Measurements from ENCODE around the gene CNRIP1.
A peak's percentile ranks its signal among the peaks of the same experiment; 100 is the strongest.
"Not testable (repeated sequence)": the region's sequence is repeated elsewhere in the genome, so short reads cannot be mapped to it uniquely, and the experiment has no call there.

Gene CNRIP1, protein sequence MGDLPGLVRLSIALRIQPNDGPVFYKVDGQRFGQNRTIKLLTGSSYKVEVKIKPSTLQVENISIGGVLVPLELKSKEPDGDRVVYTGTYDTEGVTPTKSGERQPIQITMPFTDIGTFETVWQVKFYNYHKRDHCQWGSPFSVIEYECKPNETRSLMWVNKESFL

DNA sequence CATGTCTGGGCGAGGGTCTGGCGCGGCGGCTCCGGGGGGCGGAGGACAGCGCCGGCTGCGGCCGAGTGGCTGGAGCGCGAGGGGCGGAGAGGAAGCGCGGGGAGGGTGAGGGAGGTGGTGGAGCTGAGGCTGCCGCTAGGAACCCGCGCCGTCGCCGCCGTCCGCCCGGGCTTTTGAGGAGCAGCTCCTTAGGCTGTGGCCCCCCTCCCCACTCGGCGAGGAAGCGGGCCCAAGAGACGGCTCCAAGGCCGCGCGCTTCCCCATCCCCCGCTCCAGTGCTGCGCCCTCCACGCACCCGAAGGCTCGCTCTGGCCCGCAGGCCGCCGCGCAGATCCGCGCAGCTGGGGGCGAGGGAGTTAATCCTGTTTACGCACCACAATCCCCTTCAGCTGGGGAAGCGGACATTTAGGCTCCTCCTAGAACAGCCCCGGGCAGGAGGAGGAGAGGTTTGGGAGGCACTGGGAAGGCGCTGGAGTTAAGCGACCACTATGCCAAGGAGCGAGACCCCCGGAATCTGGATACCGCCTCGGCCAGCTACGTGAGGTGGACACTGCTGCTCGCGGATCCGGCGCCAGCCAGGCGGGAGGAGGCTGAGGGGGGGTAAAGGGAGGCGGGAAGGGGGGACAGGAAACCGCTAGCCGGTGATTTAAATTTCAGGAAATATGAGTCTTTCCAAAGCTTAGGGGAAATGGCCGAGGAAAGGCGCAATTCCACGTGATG lies at the start of gene CNRIP1:
TSS of gene CNRIP1 (minus strand) at position 552 of the 720 bp plus-strand sequence. CDS start at position 3, 549 bp downstream.
- DNase-seq = peak; percentile 58

DNA sequence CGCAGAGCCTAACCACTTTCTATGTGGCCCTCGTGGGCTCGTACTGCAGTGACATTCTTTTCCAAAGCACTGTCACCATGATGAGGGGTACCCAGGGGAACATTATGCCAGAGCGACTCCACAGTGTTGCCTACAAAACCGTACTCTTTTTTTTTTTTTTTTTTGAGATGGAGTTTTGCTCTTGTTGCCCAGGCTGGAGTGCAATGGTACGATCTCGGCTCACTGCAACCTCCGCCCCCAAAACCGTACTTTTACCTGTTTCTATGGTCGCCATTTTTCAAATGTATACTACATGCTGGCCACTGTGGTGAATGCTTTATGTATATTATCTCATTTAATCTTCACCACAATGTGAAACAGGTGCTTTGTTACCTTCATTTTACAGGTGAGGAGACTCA lies 49.6 kb upstream of the CNRIP1 start:
- DNase-seq = no peak

DNA sequence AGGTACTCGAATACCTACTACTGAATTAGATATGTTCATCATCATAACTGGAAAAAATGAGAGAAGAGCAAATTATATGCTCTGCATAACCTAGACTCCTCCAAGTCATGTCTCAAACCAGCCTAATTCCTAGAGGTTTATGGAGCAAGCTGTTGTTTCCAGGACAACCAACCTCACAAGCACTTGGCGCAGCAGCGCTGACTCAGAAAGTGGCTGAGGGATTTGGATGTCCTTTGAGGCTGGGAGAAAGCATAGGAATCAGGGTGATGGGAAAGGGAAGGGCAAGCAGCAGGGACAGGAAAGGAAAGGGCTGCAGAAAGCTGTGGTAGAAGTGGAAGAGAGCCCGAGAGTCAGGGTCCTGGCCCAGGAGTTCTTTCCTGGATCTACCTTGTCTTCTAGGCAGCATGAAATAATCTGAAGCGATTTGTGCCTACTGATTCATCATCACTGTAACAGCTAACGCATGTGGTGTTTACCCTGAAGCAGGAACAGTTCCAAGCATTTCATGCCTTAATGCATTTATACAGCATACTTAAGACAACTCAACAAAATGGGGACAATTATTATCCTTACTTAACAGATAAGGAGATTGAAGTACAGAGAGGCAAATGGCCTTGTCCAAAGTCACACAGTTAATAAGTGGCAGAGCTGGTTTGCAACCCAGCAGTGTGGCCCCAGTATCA lies 49.0 kb upstream of the CNRIP1 start:
- DNase-seq = no peak

DNA sequence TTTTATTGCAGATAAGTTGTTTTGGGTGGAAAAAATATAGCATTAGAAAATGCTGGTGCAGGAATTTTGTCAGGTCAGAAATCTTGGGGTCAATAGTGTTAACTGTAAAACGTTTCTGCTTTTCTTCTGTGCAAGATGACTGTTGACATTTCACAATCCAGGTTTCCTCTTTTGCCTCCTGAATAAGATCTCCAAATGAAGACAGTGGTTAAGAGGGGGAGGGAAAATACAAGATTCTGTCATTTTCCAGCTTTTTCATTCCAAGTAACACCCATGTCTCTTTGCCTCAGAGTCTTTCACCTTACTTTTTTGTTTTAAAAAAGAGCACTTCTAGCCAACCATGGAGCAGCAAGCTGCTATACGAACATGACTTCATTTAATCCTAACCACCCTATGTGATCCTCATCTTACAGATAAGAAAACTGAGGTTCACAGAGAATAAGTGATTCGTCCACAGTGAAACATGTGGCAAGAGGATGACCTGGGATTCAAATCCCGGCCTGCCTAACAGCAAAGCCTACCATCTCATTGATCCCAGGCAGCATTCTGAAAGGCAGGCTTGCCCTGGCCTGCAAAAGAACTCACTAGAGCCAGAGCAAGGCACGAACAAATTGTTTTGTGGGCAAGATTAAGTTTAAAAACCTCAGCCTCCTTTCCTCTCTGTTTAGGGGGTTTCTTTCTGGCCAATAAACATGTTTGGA lies 48.4 kb upstream of the CNRIP1 start:
- DNase-seq = no peak

DNA sequence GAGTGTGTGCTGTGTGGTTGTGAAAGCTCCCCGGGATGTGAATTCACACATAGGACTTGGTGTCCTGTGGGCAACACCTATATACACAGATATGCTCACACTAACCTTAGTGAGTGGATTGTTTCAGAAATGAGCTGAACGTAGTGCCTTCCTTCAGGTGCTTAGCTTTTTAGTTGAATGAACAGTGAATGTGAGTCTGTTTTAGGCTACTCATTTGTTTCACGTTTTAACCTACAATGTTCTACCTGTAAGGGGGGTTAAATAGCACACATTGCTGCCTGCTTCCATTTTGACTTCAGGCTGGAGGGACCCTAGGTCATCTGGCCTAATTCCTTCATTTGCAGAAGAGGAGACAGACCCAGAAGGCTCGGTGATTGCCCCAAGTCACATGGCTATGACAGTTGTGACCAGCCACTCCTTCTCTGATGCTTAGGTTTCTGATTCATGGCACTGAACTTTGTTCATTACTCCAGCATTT lies 46.4 kb upstream of the CNRIP1 start:
- peak; percentile 33 for DNase-seq

DNA sequence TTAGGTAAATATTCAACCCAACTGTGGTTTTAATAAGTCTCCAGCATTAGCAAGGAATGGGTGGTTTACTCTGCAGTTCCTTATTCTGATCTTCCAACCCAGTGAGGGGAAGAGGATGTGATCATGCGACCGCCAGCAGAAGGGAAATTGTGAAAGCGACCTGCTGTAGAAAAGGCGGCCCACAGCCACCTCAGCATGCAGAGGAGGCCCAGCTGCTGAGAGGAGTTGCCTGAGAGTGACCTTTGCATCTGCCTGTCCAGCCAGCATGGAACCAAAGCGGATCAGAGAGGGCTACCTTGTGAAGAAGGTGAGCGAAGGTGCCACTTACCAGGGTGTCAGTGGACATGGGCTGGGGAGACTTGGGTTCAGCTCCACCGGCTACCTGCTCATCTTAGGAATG lies 45.3 kb upstream of the CNRIP1 start, which contains the start of gene PLEK:
TSS of gene PLEK (plus strand) at position 196 of the 400 bp plus-strand sequence. CDS start at position 266, 70 bp downstream.
- DNase-seq = peak; percentile 36

DNA sequence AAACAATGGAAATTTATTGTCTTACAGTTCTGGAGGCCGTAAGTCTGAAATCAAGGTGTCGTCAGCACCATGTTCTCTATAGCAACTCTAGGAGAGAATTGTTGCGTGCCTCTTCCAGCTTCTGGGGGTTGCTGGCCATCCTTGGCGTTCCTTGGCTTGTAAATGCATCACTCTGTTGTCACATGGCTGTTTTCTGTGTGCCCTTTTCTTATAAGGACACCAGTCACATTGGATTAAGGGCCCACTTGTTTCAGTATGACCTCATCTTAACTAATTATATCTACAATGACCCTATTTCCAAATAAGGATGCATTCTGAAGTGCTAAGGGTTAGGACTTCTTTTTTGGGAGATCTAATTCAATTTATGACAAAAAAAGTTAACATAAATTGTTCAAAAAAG lies 44.0 kb upstream of the CNRIP1 start:
- no peak for DNase-seq

DNA sequence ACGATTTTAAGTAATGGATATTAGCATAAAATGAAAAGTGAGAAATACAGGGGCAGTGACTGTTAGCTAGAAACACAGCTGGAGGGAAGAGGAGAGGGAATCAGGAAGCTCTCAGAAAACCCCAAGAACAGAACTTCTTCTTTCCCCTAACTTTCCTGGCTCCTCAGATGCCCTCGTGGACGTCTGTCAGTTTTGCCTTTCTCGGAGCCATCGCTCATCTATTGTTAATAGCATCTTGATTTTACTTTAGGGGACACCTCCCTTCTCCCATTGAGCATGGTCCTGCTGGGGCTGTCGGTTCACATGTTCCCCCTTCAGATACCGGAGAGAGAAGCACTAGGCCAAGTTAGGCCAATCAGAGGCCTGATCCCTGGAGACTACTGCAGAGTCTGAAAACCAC lies 43.0 kb upstream of the CNRIP1 start:
- DNase-seq = no peak

DNA sequence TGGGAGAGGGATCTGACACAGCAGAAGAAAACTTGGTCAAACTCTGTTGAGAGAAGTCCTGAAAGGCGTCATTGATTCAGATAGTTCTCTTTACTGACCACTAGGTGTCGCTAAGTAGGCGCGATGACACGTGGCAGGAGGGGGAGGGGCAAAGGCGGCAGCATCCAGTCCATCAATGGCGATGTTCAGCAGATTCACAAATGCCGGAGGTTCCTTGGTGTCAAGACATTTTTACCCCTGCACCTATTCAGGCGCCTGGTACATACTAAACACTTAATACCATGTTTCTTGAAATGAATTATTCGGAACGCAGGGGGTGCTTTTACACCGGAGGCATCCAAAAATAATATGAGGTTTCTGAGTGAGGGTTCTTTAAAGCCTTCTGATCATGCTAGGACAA lies 42.3 kb upstream of the CNRIP1 start:
- DNase-seq = peak; percentile 87

DNA sequence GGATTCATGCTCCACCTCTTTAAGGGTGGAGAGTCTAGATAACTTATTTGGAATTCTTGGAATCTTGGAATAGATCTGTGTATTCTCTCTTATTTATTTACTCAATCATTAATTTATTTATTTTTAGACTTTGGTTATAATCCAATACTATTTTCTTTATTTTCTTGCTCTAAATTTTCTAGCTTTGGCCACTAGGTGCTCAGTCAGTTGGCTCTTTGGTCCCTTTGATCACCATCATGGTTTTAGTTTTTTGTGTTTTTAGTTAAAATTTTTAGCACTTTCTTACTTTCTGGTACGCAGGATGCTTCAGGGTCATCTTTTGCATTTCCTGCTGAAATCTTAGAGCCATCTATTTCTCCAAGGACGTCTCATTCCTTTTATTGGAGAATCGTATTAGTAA lies 40.1 kb upstream of the CNRIP1 start:
- no peak for DNase-seq

DNA sequence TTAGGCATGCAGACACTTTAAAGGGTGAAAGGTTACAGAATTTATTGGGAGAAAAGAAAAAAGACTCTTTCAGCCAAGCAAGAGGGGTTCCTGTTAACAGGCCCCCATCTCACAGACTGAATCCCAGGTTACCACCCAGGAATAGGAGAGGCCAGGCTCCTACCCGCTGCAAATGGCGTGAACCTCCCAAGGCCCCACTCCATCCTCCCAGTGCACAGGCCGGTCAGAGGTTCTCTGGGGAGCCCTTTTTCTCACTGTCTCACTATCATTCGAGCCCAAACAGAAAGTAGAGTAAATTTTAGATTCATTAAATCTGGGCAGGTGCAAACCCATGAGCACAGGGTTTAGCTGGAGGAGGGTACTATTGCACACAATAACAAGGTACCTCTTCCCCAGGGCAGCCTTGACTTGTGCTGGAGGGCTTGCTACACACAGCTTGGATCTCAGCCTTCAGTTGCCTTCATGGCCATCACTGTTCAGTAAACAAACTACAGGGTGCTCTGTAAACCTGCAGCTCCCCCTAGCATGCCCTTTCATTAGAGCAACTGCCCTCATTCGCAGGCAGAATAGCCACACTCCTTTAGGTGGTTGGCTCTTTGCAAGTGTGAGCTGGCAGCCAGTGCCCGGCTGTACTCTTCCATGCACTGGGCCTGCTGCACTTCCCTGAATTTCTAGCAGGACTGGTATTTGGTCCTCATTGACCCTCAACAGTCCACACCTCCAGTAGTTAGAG lies 38.0 kb upstream of the CNRIP1 start:
- DNase-seq = peak; percentile 94

DNA sequence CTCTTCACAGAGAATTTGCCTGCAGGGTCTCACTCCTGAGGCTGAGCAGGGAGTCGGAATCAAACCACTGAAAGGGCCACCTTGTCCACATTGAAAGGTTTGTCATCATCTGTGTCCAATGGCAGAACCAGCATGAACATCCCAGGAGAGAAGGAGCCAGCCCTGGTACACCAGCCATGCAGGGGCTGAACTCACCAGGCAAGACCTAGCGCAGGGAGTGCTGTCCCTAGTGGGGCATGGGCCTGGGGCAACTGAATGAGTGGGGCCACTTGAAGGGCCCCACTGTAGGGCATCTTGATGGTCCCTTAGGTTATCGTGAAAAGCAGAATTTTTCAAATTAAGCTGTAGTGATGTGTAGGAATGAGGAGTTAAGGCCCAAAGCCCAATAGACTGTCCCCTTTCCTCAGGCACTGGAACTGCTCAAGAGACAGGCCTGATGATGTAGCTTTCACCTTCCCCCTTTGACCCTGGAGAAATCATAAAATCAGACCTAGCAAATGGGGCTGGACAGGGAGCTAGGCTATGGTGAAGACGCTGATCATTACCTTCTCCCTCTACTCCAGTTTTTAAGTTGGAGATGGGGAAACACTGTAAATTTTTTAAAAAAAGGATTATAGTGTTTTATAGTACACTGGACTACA lies 37.0 kb upstream of the CNRIP1 start:
- no peak for DNase-seq

DNA sequence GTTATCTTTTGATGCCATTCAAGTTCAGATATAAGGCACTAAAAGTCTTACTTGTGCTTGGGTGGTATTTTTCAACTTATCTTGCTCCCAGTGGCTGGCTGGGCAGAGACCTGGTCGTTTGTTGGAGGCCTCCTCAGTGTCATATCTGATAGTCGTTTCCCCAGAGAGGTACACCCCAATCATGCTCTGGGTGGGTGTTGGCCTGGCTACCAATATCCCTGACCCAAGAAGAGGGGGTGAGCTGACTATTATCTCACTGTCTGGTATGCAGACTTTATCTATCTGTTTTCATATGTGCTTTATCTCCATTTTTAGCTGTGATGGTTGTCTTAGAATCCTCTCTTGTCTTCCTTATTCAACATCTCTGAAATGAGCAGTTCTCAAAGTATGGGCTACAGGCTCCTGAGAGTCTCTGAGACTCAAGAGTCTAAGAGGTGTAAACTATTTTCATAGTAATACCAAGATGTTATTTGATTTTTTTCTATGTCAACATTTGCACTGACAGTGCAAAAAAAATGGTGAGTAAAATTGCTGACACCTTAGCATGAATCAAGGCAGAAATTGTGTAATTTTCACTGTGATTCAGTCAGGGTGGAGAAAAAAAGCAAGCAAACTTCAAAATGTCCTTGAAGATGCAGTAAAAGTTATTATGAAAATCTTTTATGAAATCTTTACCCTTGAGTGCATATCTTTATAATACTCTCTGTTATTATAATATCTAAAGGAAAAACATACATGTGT lies 33.1 kb upstream of the CNRIP1 start:
- DNase-seq = peak; percentile 99

DNA sequence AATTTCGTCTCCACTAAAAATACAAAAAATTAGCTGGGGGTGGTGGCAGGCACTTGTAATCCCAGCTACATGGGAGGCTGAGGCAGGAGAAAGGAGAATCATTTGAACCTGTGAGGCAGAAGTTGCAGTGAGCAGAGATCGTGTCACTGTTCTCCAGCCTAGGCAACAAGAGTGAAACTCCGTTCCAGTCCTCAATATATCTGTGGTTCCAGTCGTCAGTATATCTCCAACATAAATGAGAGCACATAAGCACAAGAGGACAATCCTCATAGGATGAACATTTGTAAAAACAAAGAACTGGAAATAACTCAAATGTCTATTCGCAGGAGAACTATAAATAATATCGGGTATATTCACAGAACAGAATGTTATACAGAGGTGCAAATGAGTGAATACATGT lies 32.2 kb upstream of the CNRIP1 start:
- peak; percentile 79 for DNase-seq

DNA sequence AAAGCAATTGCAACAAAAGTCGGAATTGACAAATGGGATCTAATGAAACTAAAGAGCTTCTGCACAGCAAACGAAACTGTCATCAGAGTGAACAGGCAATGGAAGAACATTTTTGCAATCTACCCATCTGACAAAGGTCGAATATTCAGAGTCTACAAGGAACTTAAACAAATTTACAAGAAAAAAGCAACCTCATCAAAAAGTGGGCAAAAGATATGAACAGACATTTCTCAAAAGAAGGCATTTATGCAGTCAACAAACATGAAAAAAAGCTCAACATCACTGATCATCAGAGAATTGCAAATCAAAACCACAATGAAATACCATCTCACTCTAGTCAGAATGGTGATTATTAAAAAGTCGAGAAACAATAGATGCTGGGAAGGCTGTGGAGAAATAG lies 29.3 kb upstream of the CNRIP1 start:
- DNase-seq = not testable (repeated sequence)

DNA sequence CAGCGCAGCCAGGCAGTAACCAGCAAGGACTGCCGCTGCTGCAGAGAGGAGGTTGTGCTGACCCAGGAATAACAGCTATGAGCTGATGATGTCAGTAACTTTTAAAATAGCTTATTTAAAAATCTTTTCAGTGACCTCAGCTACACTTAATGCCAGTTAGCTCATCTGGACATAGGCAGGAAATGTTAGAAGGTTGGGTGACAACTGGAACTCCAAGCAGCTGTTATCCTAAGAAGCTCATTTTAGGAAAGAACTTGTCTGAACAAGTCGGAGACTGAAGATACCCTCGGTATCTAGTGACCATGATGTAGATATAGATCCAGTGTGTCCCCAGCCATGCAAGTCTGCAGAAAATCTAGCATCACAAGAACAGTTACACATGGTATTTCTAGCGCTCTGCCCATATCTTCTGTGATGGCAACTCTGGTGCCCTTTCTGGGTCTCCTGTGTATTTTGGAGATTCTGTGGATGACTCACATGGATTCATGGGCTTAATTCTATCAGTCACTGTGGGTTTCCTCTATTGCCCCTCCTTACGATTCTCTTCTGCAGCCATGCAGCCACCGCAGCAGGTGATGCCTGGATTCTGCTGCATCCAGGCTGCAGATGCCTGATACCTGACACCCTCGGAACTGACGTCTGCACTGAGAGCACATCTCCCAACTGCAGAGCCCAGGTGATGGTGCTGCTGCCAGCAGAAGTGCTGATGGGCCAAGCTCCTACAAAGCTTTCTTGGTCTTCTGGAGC lies 25.6 kb upstream of the CNRIP1 start:
- no peak for DNase-seq

DNA sequence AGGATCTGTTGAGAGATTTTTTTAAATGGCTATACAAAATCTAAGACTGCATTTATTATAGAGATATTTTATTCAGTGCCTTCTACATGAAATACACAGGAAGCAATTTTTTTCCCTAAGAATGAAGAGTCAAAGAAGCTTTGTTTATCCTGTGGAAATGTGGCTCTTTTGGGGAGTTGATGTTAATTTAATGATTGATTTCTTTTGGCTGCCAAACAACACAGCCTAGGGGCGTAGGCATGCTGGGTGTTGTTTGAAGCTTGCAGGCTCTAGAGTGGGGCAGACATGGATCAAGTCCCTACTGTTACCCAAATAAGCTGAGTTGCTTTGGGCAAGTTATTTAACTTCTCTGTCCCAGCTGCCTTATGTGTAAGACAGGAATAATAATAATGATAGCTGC lies 24.3 kb upstream of the CNRIP1 start:
- no peak for DNase-seq

DNA sequence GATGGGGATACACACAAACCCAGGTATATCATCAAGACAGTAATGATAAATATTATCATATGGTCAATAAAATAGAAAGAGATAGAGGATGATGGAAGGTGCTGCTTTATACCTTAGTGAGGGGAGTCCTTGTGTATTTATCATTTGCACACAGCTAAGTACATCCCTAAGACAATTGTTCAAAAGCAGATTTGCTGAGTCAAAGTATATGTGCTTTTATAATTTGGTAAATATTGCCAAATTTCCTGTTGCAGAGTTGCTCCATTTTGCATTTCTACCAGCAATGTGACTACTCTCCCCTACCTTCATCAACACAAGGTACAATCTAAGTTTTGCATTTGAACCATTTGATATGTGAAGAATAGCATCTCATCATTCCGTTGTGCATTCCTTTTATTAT lies 22.7 kb upstream of the CNRIP1 start:
- DNase-seq = no peak

DNA sequence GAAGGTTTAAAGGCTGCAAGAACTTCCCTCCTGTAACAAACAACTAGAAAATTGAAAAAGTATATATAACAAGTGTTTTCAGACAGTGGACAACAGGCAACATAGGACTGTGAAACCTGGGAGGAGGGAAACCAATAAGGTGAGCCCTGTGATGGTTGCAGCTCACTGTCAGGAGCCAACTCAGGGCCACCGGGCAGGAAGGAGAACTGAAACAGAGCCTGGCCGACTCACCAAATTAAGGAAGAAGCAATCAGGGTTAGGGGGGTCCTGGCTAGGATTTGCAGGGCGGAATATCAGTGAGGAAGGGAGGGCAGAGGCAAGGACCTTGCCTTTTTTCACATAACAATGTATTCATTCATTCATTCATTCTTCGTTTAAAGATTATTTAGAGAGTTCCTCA lies 21.8 kb upstream of the CNRIP1 start:
- no peak for DNase-seq

DNA sequence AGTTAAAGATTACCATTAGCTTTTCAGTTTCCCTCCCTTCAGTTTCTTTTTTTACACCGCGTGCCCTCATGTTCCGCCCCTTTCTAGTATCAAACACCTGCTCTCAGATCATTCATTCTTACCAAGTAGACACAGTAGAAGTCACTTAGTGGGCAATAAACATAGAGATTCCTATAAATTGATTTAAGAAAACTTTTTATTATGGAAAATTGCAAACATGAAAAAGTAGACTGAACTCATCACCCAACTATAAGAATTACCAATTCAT lies 21.2 kb upstream of the CNRIP1 start:
- DNase-seq = no peak
